Astrocyte (in vitro differentiated cells and primary cell): ENCODE measurements around the gene USP25. TPM values are rescaled to one million over a fixed set of nuclear protein-coding genes. Genes with fewer than 3 reads are reported as not detected.

Experiments
- DNase-seq: peaks from one replicate; pipeline ENCODE4 v3.0.0-alpha.2; 2010; ENCODE audit warnings: low read depth
- FAIRE-seq: peaks from 2 replicates; lab custom pipeline; 2011; peaks lifted over from hg19 to GRCh38; lab: Jason Lieb, UNC
- H2AFZ ChIP-seq: 2 replicates; pipeline ENCODE4 v1.6.0; 2012; ENCODE audit warnings: low read depth, low read length, inconsistent platforms
- H3K27ac ChIP-seq: 2 replicates; pipeline ENCODE4 v1.5.1; 2011; ENCODE audit warnings: low read depth, low read length, inconsistent platforms
- H3K27me3 ChIP-seq: 2 replicates; pipeline ENCODE4 v1.6.0; 2011; ENCODE audit warnings: low read length, inconsistent platforms; ENCODE audit not compliant: insufficient read depth
- H3K36me3 ChIP-seq: 2 replicates; pipeline ENCODE4 v1.5.1; 2011; ENCODE audit warnings: low read length, inconsistent platforms; ENCODE audit not compliant: insufficient read depth
- H3K4me1 ChIP-seq: 2 replicates; pipeline ENCODE4 v1.5.1; 2011; ENCODE audit warnings: low read length, inconsistent platforms; ENCODE audit not compliant: insufficient read depth
- H3K4me2 ChIP-seq: 2 replicates; pipeline ENCODE4 v1.6.0; 2012; ENCODE audit warnings: low read length, inconsistent platforms
- H3K4me3 ChIP-seq: 2 replicates; pipeline ENCODE4 v1.5.1; 2011; ENCODE audit warnings: low read depth, mild to moderate bottlenecking, low read length, inconsistent platforms; ENCODE audit not compliant: insufficient read depth
- H3K79me2 ChIP-seq: 2 replicates; pipeline ENCODE4 v1.6.0; 2012; ENCODE audit warnings: mild to moderate bottlenecking, low read length, inconsistent platforms; ENCODE audit not compliant: insufficient read depth
- H3K9ac ChIP-seq: 2 replicates; pipeline ENCODE4 v1.6.0; 2012; ENCODE audit warnings: mild to moderate bottlenecking, low read length, inconsistent platforms
- H3K9me3 ChIP-seq: 2 replicates; pipeline ENCODE4 v1.5.1; 2012; ENCODE audit warnings: low read depth, mild to moderate bottlenecking, low read length, inconsistent platforms; ENCODE audit not compliant: insufficient read depth
- H4K20me1 ChIP-seq: 2 replicates; pipeline ENCODE4 v1.6.0; 2012; ENCODE audit warnings: low read length, inconsistent platforms; ENCODE audit not compliant: insufficient read depth
- H3K27ac Mint-ChIP-seq: one replicate; pipeline ENCODE4 v1.8.0; 2021; ENCODE audit warnings: mild to moderate bottlenecking, mixed read lengths; ENCODE audit not compliant: unreplicated experiment
- H3K27me3 Mint-ChIP-seq: one replicate; pipeline ENCODE4 v1.8.0; 2021; ENCODE audit warnings: low read depth, mixed read lengths; ENCODE audit not compliant: unreplicated experiment
- H3K36me3 Mint-ChIP-seq: one replicate; pipeline ENCODE4 v1.8.0; 2021; ENCODE audit warnings: low read depth, mixed read lengths; ENCODE audit not compliant: unreplicated experiment
- H3K4me1 Mint-ChIP-seq: one replicate; pipeline ENCODE4 v1.8.0; 2021; ENCODE audit warnings: low read depth, mixed read lengths; ENCODE audit not compliant: unreplicated experiment
- H3K4me3 Mint-ChIP-seq: one replicate; pipeline ENCODE4 v1.8.0; 2021; ENCODE audit warnings: mild to moderate bottlenecking, moderate library complexity, mixed read lengths; ENCODE audit not compliant: unreplicated experiment
- H3K9me3 Mint-ChIP-seq: one replicate; pipeline ENCODE4 v1.8.0; 2021; ENCODE audit warnings: mild to moderate bottlenecking, mixed read lengths; ENCODE audit not compliant: unreplicated experiment
- EZH2 ChIP-seq: IDR thresholded peaks from 2 replicates; pipeline ENCODE4 v1.6.1; 2012; ENCODE audit warnings: mild to moderate bottlenecking, low read length, inconsistent platforms; ENCODE audit not compliant: insufficient read depth
- total RNA-seq: library from RNA; stranded (reverse); gene quantifications from 2 replicates; pipeline ENCODE4 v1.2.1, GENCODE V29; 2021
- TF ChIP-seq, protein P1 (sequence below): IDR thresholded peaks from 2 replicates; pipeline ENCODE4 v1.5.1; 2011; ENCODE audit warnings: low read depth, mild to moderate bottlenecking, inconsistent platforms, low read length, moderate library complexity; ENCODE audit not compliant: insufficient read depth

The USP25 gene
- total RNA-seq, 1 donor from 2014 or later = 49.5 TPM

DNA sequence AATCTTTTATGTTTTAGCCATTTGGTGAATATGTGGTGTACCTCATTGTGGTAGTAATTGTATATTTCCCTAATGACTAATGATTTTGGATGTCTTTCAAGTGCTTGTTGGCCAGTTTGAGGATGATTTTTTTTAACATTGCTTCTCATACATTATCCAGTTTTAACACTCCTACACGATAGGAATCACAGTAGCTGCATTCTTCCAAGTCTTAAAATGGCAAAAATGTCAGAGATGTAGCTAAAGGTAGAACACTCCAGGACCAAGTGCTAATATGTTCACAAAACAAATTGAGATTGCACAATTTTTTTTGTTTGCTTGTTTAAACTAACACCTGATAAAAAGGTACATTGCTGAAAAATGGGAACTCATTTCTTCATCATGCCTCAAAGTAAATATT is 11.7 kb downstream of the USP25 start:
- Histone ChIP-seq H3K4me2 (no peak overlapping the region), H2AFZ (no peak overlapping the region), H3K4me3 (no peak overlapping the region), H3K4me1 (peaks cover 8% of the 10 kb centered on the region), H3K9ac (no peak overlapping the region), H3K27me3 (no peaks in the 10 kb centered on the region), H4K20me1 (peaks cover 81% of the 10 kb centered on the region), H3K79me2 (peaks cover 95% of the 10 kb centered on the region), H3K36me3 (no peaks in the 10 kb centered on the region), H3K27ac (no peak overlapping the region), H3K9me3 (no peaks in the 10 kb centered on the region)
- H3K9me3 Mint-ChIP-seq = no peaks in the 10 kb centered on the region
- TF ChIP-seq, protein P1, sequence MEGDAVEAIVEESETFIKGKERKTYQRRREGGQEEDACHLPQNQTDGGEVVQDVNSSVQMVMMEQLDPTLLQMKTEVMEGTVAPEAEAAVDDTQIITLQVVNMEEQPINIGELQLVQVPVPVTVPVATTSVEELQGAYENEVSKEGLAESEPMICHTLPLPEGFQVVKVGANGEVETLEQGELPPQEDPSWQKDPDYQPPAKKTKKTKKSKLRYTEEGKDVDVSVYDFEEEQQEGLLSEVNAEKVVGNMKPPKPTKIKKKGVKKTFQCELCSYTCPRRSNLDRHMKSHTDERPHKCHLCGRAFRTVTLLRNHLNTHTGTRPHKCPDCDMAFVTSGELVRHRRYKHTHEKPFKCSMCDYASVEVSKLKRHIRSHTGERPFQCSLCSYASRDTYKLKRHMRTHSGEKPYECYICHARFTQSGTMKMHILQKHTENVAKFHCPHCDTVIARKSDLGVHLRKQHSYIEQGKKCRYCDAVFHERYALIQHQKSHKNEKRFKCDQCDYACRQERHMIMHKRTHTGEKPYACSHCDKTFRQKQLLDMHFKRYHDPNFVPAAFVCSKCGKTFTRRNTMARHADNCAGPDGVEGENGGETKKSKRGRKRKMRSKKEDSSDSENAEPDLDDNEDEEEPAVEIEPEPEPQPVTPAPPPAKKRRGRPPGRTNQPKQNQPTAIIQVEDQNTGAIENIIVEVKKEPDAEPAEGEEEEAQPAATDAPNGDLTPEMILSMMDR = no peak
- no peak for TF ChIP-seq EZH2
- H3K27me3 Mint-ChIP-seq = no peaks in the 10 kb centered on the region
- peak overlapping the region; percentile 40 for H3K4me3 Mint-ChIP-seq
- H3K27ac Mint-ChIP-seq = no peak overlapping the region
- DNase-seq (peak; percentile 74), FAIRE-seq (no peak)
- H3K36me3 Mint-ChIP-seq = peaks cover 6% of the 10 kb centered on the region
- peaks cover 49% of the 10 kb centered on the region for H3K4me1 Mint-ChIP-seq

DNA sequence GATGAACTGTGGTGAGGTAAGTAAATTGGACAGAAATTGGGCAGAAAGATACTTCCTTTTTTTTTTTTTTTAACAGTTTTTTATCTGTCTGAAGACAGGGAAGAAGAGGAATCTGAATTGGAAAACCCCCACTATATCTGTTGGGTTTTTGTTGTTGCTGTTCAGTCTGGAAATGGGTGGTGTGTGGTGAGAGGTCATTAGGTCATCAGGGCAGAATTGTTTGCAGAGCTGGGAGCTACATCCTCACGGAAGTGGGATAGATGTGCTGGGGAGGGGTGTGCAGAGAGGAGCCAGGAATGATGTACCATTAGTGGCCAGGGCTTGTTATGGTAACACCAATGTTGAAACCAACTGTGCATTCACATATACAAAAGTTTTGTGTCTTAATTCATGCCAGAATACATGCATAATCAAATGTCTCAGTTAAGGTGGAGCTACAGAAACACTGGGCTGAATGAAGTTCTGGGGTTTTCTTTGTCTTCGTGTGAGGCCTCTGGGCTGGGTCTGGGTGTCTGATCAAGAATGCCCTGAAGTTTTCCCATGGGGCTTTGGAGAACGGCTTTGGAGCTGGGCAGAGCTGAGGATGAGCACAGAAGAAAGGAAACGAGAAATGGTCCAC is 12.4 kb downstream of the USP25 start:
- peaks cover 49% of the 10 kb centered on the region for H3K4me1 Mint-ChIP-seq
- Histone ChIP-seq H3K36me3 (no peaks in the 10 kb centered on the region), H3K4me3 (no peak overlapping the region), H3K79me2 (peaks cover 97% of the 10 kb centered on the region), H3K9me3 (no peaks in the 10 kb centered on the region), H3K9ac (no peak overlapping the region), H4K20me1 (peaks cover 76% of the 10 kb centered on the region), H2AFZ (no peak overlapping the region), H3K4me2 (peak overlapping the region; percentile 29), H3K27ac (no peak overlapping the region), H3K4me1 (peaks cover 8% of the 10 kb centered on the region), H3K27me3 (no peaks in the 10 kb centered on the region)
- no peak for TF ChIP-seq EZH2
- TF ChIP-seq, protein P1 = no peak
- H3K27me3 Mint-ChIP-seq = no peaks in the 10 kb centered on the region
- peak overlapping the region; percentile 51 for H3K4me3 Mint-ChIP-seq
- FAIRE-seq (no peak), DNase-seq (peak; percentile 12)
- peaks cover 6% of the 10 kb centered on the region for H3K36me3 Mint-ChIP-seq
- H3K27ac Mint-ChIP-seq = peak overlapping the region; percentile 15
- no peaks in the 10 kb centered on the region for H3K9me3 Mint-ChIP-seq

DNA sequence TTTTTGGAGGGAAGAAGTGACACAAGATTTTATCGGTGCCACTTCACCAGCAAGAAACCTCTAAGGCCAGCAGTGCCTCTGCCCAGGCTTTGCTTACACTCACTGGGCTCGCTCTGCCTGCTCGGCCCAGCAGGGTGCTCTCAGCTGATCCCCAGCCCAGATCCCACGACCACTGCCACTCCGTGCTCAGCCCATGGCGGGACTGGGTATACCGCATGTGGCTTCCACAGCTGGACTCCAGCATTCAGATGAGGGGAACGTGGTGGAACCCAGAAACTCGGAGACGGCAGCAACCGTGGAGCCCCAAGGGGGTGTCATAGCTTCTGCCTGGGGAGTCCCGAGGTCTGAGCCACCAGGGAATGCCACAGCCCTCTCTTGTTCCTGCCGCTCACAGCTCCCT is 12.9 kb downstream of the USP25 start:
- no peaks in the 10 kb centered on the region for H3K9me3 ChIP-seq
- no peaks in the 10 kb centered on the region for H3K27me3 Mint-ChIP-seq
- no peaks in the 10 kb centered on the region for H3K36me3 ChIP-seq
- no peak overlapping the region for H3K27ac Mint-ChIP-seq
- peaks cover 75% of the 10 kb centered on the region for H4K20me1 ChIP-seq
- H3K4me3 Mint-ChIP-seq = no peak overlapping the region
- FAIRE-seq (no peak), DNase-seq (no peak)
- no peak overlapping the region for H3K9ac ChIP-seq
- H3K4me1 ChIP-seq = peaks cover 8% of the 10 kb centered on the region
- H3K36me3 Mint-ChIP-seq = peaks cover 6% of the 10 kb centered on the region
- H3K9me3 Mint-ChIP-seq = no peaks in the 10 kb centered on the region
- H2AFZ ChIP-seq = no peak overlapping the region
- no peak for TF ChIP-seq EZH2
- TF ChIP-seq, protein P1 = no peak
- peaks cover 49% of the 10 kb centered on the region for H3K4me1 Mint-ChIP-seq
- H3K79me2 ChIP-seq = peaks cover 97% of the 10 kb centered on the region
- H3K4me3 ChIP-seq = no peak overlapping the region
- no peak overlapping the region for H3K4me2 ChIP-seq
- H3K27me3 ChIP-seq = no peaks in the 10 kb centered on the region
- H3K27ac ChIP-seq = no peak overlapping the region
